GM12878 (cell line): ENCODE results near the gene GRM7. TPM values are rescaled to one million over a fixed set of nuclear protein-coding genes. Genes with fewer than 3 reads are reported as not detected.

Source experiments
- ATAC-seq: fragments of 200-7000 bp; cut with Tn5 transposase; 3 replicates; pipeline ENCODE4 v1.9.1; 2020; ENCODE audit warnings: mild to moderate bottlenecking, moderate library complexity
- BruUV-seq: library from RNA; stranded (reverse); fragments of 400-500 nt; replicated peaks from 2 replicates; lab custom pipeline; 2021; lab: Mats Ljungman, UMichigan
- CTCF ChIA-PET: fragments of 300-600 bp; sonication (Branson Sonifier 250); formaldehyde crosslinking; extraction: SDS; loops from one replicate; lab custom pipeline; 2021; ENCODE audit warnings: inconsistent platforms; lab: Yijun Ruan, JAX
- POLR2A ChIA-PET: fragments of 350-600 bp; formaldehyde crosslinking; extraction: SDS; loops from one replicate; lab custom pipeline; 2021; ENCODE audit warnings: inconsistent platforms; lab: Charles Lee
- RAD21 ChIA-PET: fragments of 300-600 bp; sonication (Branson Sonifier 250); formaldehyde crosslinking; loops from one replicate; lab custom pipeline; 2023; ENCODE audit warnings: antibody characterized with exemption; ENCODE audit not compliant: unreplicated experiment; lab: Charles Lee
- SMC1A ChIA-PET: fragments of 300-600 bp; sonication (Branson Sonifier 250); formaldehyde crosslinking; loops from one replicate; lab custom pipeline; 2023; ENCODE audit not compliant: unreplicated experiment, uncharacterized antibody; lab: Charles Lee
- DNase-seq: peaks from one replicate; pipeline ENCODE4 v3.0.0-alpha.2; 2011; ENCODE audit warnings: low read depth, low spot score
- FAIRE-seq: peaks from 3 replicates; lab custom pipeline; 2011; peaks lifted over from hg19 to GRCh38; lab: Jason Lieb, UNC
- H2AFZ ChIP-seq: 2 replicates; pipeline ENCODE4 v1.6.0; 2011; ENCODE audit warnings: low read depth, low read length, control low read depth; ENCODE audit not compliant: control insufficient read depth
- H3K27ac ChIP-seq: 2 replicates; pipeline ENCODE4 v1.5.1; 2011; ENCODE audit warnings: control low read depth; ENCODE audit not compliant: control insufficient read depth, insufficient read depth
- H3K27me3 ChIP-seq, 2 experiments: replicated peaks in 1 of 2; 2 replicates each; pipeline versions ENCODE4 v1.6.0 to v1.6.1; 2011; ENCODE audit warnings: low read length in 1 of 2; ENCODE audit not compliant: control insufficient read depth in 2 of 2, insufficient read depth in 2 of 2
- H3K36me3 ChIP-seq, 2 experiments: 2 replicates each; pipeline ENCODE4 v1.5.1; 2011; ENCODE audit warnings: low read length in 1 of 2; ENCODE audit not compliant: control insufficient read depth in 2 of 2, insufficient read depth in 2 of 2
- H3K4me1 ChIP-seq: 2 replicates; pipeline ENCODE4 v1.6.1; 2011; ENCODE audit warnings: mild to moderate bottlenecking, low read length, moderate library complexity, mixed read lengths; ENCODE audit not compliant: control insufficient read depth, insufficient read depth
- H3K4me2 ChIP-seq: 2 replicates; pipeline ENCODE4 v1.6.0; 2011; ENCODE audit warnings: control low read depth; ENCODE audit not compliant: control insufficient read depth, insufficient read depth
- H3K4me3 ChIP-seq: fragments of 200-600 bp; sonication (generic); 2 replicates; pipeline ENCODE4 v1.5.1; 2016
- H3K79me2 ChIP-seq: 2 replicates; pipeline ENCODE4 v1.6.0; 2011; ENCODE audit warnings: low read length; ENCODE audit not compliant: control insufficient read depth, insufficient read depth
- H3K9ac ChIP-seq: 2 replicates; pipeline ENCODE4 v1.8.0; 2011; ENCODE audit warnings: low read length, control low read depth, mixed read lengths; ENCODE audit not compliant: control insufficient read depth, insufficient read depth
- H3K9me3 ChIP-seq: replicated peaks from 3 replicates; pipeline ENCODE4 v1.5.1; 2011; ENCODE audit warnings: mild to moderate bottlenecking, low read length; ENCODE audit not compliant: control insufficient read depth, insufficient read depth
- H4K20me1 ChIP-seq: 2 replicates; pipeline ENCODE4 v1.6.0; 2011; ENCODE audit not compliant: control insufficient read depth, insufficient read depth
- EZH2 ChIP-seq: IDR thresholded peaks from 2 replicates; pipeline ENCODE4 v1.6.1; 2012; ENCODE audit warnings: low read depth, mild to moderate bottlenecking, control low read depth, inconsistent platforms, low read length, borderline replicate concordance; ENCODE audit not compliant: control insufficient read depth
- IKZF2 ChIP-seq, 2 experiments: fragments of 450-650 bp; IDR thresholded peaks; 2 replicates each; pipeline ENCODE4 v1.6.1; 2017; ENCODE audit warnings: mild to moderate bottlenecking in 2 of 2, moderate library complexity in 2 of 2
- KLF5 ChIP-seq: fragments of 450-650 bp; IDR thresholded peaks from 2 replicates; pipeline ENCODE4 v1.6.1; 2014; ENCODE audit warnings: mild to moderate bottlenecking; ENCODE audit not compliant: partially characterized antibody
- MXI1 ChIP-seq: fragments of 150-350 bp; IDR thresholded peaks from 2 replicates; pipeline ENCODE4 v1.6.1; 2011; ENCODE audit warnings: low read depth, mild to moderate bottlenecking, inconsistent platforms, low read length, improper control_type of control experiment
- NBN ChIP-seq: fragments of 450-650 bp; IDR thresholded peaks from 2 replicates; pipeline ENCODE4 v1.6.1; 2016
- NFIC ChIP-seq: IDR thresholded peaks from 2 replicates; pipeline ENCODE4 v1.6.1; 2012; ENCODE audit warnings: low read depth, mild to moderate bottlenecking, inconsistent platforms, low read length, moderate library complexity
- NR2C2 ChIP-seq: IDR thresholded peaks from 2 replicates; pipeline ENCODE4 v1.6.1; 2011; ENCODE audit warnings: borderline replicate concordance, low read depth; ENCODE audit not compliant: control insufficient read depth, insufficient read length
- RCOR1 ChIP-seq: conservative IDR thresholded peaks from 2 replicates; pipeline ENCODE4 v1.6.1; 2012; ENCODE audit warnings: low read depth, low read length, improper control_type of control experiment
- SIX5 ChIP-seq: IDR thresholded peaks from 2 replicates; pipeline ENCODE4 v1.6.1; 2011; ENCODE audit warnings: mild to moderate bottlenecking, low read depth, low read length, moderate library complexity; ENCODE audit not compliant: severe bottlenecking
- SMC3 ChIP-seq: IDR thresholded peaks from 2 replicates; pipeline ENCODE4 v1.6.1; 2011; ENCODE audit warnings: low read length, improper control_type of control experiment, borderline replicate concordance
- SP1 ChIP-seq: IDR thresholded peaks from one replicate; pipeline ENCODE4 v1.6.1; 2011; ENCODE audit warnings: low read depth, low read length
- STAT3 ChIP-seq: IDR thresholded peaks from 2 replicates; pipeline ENCODE4 v1.6.1; 2011; ENCODE audit warnings: low read depth, low read length, improper control_type of control experiment
- TBL1XR1 ChIP-seq: IDR thresholded peaks from 2 replicates; pipeline ENCODE4 v1.6.1; 2012; ENCODE audit warnings: low read depth, low read length, improper control_type of control experiment
- WGBS: methylation state at CpG from one replicate; pipeline ENCODE4 v1.1.6; 2016; ENCODE audit warnings: low lambda C conversion rate; ENCODE audit not compliant: insufficient replicate concordance, insufficient coverage; ENCODE audit errors: missing lambda C conversion rate; 5-methylcytosine and 5-hydroxymethylcytosine counted together
- in situ Hi-C: fragments of 300-500 bp; cut with MboI; formaldehyde crosslinking; loops from 9 replicates; pipeline ENCODE4 v1.14.3; 2018; ENCODE audit warnings: mixed read lengths
- intact Hi-C: fragments of 100-400 bp; cut with micrococcal nuclease; formaldehyde crosslinking; loops from one replicate; pipeline ENCODE4 v1.14.2; 2022; ENCODE audit not compliant: unreplicated experiment
- polyA plus RNA-seq, 11 experiments: library from polyadenylated mRNA; depleted of rRNA in 4 of 11; unstranded in 6 of 11; stranded (reverse) in 5 of 11; fragments of >200 nt; fragmentation: Nextera tagmentation in 4 of 11; fragmentation: Illumina TruSeq in 1 of 11; extraction: Ambion mirVana in 4 of 11; extraction: Trizol in 1 of 11; gene quantifications; 1 replicate in 1 of 11; 2 replicates in 10 of 11; pipeline versions ENCODE4 v1.2.1 to v1.2.3, GENCODE V29; 2011 to 2016; ENCODE audit warnings: inconsistent platforms in 2 of 11, missing spikeins in 2 of 11, low read depth in 1 of 11
- total RNA-seq, 4 experiments: library from RNA; depleted of rRNA in 3 of 4; stranded (reverse); fragments of >200 nt in 3 of 4; fragmentation: Illumina TruSeq in 1 of 4; extraction: Trizol in 1 of 4; gene quantifications; 2 replicates each; pipeline versions ENCODE4 v1.2.1 to v1.2.3, GENCODE V29; 2013 to 2021
- TF ChIP-seq, protein P1 (sequence below): fragments of 450-650 bp; IDR thresholded peaks from 2 replicates; pipeline ENCODE4 v1.6.1; 2017; ENCODE audit warnings: mild to moderate bottlenecking, low read depth, inconsistent platforms; ENCODE audit not compliant: poor library complexity, severe bottlenecking
- TF ChIP-seq, protein P2 (sequence below): IDR thresholded peaks from 2 replicates; pipeline ENCODE4 v1.6.1; 2012; ENCODE audit warnings: improper control_type of control experiment, low read depth, low read length; ENCODE audit not compliant: insufficient replicate concordance
- TF ChIP-seq, protein P3 (sequence below): IDR thresholded peaks from 2 replicates; pipeline ENCODE4 v1.6.1; 2012; ENCODE audit warnings: low read depth, low read length, improper control_type of control experiment

GRM7 gene
- total and polyA plus RNA-seq, 10 of the 15 experiments (the other 5 are each of a cell fraction or from before 2014, with no cell fraction given), result not detected

DNA sequence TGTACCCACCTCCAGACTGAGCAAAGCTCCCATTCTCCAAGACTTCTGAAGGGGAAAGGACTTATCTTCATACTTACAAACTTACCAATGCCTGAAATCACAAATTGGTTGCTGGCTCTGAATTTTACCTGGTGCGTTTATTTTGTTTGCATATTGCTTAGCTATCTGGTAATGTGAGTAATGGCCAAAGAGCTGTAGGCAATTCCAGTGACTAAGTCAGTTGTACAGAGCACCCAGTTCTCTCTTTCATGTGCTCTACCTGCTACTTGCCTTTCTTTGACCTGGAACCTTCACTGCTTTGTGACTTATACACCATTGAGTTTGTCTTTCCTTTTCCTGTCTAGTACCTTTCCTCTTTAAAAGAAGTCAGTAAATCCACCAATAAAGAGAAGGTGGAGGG is 884.8 kb downstream of the GRM7 start:
- no peak overlapping the region for H2AFZ ChIP-seq
- H3K9ac ChIP-seq, result no peak overlapping the region
- no peak for ATAC-seq
- ChIA-PET SMC1A (no interaction called here), RAD21 (no interaction called here), CTCF (interaction anchor here (1.2 kb wide), 1 partner anchor 14 kb away, joined by 3 read pairs; no protein-coding TSS in a partner anchor), POLR2A (no interaction called here)
- no peaks in the 10 kb centered on the region for H4K20me1 ChIP-seq
- in situ Hi-C loops (no loop called here), intact Hi-C loops (no loop called here)
- no peaks in the 10 kb centered on the region for H3K4me1 ChIP-seq
- no peaks in the 10 kb centered on the region for H3K79me2 ChIP-seq
- H3K27me3 ChIP-seq, result no peaks in the 10 kb centered on the region
- no peaks in the 10 kb centered on the region for H3K36me3 ChIP-seq
- no peak overlapping the region for H3K27ac ChIP-seq
- no peak for DNase-seq
- H3K4me2 ChIP-seq, result no peak overlapping the region
- no peaks in the 10 kb centered on the region for H3K9me3 ChIP-seq
- WGBS, result 0% methylated on average over 1 of the region's 1 CpG
- no peak overlapping the region for H3K4me3 ChIP-seq
- no TSS peak for BruUV-seq
- no peak for FAIRE-seq
- TF ChIP-seq EZH2, result no peak
- no peak for TF ChIP-seq NFIC
- TF ChIP-seq SP1, result no peak
- no peak for TF ChIP-seq TBL1XR1
- no peak for TF ChIP-seq SIX5
- no peak for TF ChIP-seq MXI1
- TF ChIP-seq NBN, result no peak
- no peak for TF ChIP-seq SMC3
- TF ChIP-seq NR2C2, result no peak
- TF ChIP-seq STAT3, result no peak
- no peak for TF ChIP-seq RCOR1
- TF ChIP-seq IKZF2 (IDR thresholded peaks at IDR 0.05), result no peak
- TF ChIP-seq, protein P1, sequence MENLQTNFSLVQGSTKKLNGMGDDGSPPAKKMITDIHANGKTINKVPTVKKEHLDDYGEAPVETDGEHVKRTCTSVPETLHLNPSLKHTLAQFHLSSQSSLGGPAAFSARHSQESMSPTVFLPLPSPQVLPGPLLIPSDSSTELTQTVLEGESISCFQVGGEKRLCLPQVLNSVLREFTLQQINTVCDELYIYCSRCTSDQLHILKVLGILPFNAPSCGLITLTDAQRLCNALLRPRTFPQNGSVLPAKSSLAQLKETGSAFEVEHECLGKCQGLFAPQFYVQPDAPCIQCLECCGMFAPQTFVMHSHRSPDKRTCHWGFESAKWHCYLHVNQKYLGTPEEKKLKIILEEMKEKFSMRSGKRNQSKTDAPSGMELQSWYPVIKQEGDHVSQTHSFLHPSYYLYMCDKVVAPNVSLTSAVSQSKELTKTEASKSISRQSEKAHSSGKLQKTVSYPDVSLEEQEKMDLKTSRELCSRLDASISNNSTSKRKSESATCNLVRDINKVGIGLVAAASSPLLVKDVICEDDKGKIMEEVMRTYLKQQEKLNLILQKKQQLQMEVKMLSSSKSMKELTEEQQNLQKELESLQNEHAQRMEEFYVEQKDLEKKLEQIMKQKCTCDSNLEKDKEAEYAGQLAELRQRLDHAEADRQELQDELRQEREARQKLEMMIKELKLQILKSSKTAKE, result no peak
- TF ChIP-seq KLF5, result no peak
- TF ChIP-seq, protein P2, sequence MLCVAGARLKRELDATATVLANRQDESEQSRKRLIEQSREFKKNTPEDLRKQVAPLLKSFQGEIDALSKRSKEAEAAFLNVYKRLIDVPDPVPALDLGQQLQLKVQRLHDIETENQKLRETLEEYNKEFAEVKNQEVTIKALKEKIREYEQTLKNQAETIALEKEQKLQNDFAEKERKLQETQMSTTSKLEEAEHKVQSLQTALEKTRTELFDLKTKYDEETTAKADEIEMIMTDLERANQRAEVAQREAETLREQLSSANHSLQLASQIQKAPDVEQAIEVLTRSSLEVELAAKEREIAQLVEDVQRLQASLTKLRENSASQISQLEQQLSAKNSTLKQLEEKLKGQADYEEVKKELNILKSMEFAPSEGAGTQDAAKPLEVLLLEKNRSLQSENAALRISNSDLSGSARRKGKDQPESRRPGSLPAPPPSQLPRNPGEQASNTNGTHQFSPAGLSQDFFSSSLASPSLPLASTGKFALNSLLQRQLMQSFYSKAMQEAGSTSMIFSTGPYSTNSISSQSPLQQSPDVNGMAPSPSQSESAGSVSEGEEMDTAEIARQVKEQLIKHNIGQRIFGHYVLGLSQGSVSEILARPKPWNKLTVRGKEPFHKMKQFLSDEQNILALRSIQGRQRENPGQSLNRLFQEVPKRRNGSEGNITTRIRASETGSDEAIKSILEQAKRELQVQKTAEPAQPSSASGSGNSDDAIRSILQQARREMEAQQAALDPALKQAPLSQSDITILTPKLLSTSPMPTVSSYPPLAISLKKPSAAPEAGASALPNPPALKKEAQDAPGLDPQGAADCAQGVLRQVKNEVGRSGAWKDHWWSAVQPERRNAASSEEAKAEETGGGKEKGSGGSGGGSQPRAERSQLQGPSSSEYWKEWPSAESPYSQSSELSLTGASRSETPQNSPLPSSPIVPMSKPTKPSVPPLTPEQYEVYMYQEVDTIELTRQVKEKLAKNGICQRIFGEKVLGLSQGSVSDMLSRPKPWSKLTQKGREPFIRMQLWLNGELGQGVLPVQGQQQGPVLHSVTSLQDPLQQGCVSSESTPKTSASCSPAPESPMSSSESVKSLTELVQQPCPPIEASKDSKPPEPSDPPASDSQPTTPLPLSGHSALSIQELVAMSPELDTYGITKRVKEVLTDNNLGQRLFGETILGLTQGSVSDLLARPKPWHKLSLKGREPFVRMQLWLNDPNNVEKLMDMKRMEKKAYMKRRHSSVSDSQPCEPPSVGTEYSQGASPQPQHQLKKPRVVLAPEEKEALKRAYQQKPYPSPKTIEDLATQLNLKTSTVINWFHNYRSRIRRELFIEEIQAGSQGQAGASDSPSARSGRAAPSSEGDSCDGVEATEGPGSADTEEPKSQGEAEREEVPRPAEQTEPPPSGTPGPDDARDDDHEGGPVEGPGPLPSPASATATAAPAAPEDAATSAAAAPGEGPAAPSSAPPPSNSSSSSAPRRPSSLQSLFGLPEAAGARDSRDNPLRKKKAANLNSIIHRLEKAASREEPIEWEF, result no peak
- TF ChIP-seq, protein P3, sequence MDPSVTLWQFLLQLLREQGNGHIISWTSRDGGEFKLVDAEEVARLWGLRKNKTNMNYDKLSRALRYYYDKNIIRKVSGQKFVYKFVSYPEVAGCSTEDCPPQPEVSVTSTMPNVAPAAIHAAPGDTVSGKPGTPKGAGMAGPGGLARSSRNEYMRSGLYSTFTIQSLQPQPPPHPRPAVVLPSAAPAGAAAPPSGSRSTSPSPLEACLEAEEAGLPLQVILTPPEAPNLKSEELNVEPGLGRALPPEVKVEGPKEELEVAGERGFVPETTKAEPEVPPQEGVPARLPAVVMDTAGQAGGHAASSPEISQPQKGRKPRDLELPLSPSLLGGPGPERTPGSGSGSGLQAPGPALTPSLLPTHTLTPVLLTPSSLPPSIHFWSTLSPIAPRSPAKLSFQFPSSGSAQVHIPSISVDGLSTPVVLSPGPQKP, result no peak
